Endothelial cell of umbilical vein (primary cell): ENCODE data around the gene KLK13.

Experiments
- EZH2 ChIP-seq: IDR thresholded peaks from 2 replicates; pipeline ENCODE4 v1.6.1; 2012; ENCODE audit warnings: borderline replicate concordance, low read depth, mild to moderate bottlenecking, moderate library complexity, low read length, inconsistent platforms; ENCODE audit not compliant: severe bottlenecking
- FOS ChIP-seq: IDR thresholded peaks from 2 replicates; pipeline ENCODE4 v1.6.1; 2011; ENCODE audit warnings: mild to moderate bottlenecking, low read length, moderate library complexity, borderline replicate concordance; ENCODE audit not compliant: insufficient read depth
- GATA2 ChIP-seq: IDR thresholded peaks from 2 replicates; pipeline ENCODE4 v1.7.0; 2011; ENCODE audit warnings: low read depth, mild to moderate bottlenecking, moderate library complexity, mixed read lengths, low read length; ENCODE audit not compliant: insufficient read length, insufficient read depth
- JUN ChIP-seq: IDR thresholded peaks from 2 replicates; pipeline ENCODE4 v1.6.1; 2011; ENCODE audit warnings: borderline replicate concordance, low read depth; ENCODE audit not compliant: insufficient read length, insufficient read depth
- MAX ChIP-seq: IDR thresholded peaks from 2 replicates; pipeline ENCODE4 v1.6.1; 2011; ENCODE audit not compliant: insufficient read depth, insufficient read length
- POLR2A ChIP-seq: IDR thresholded peaks from 2 replicates; pipeline ENCODE4 v1.6.1; 2012; ENCODE audit warnings: low read depth, mild to moderate bottlenecking, control low read depth, low read length
- POLR2AphosphoS5 ChIP-seq: IDR thresholded peaks from 2 replicates; pipeline ENCODE4 v1.6.1; 2012; ENCODE audit warnings: low read depth, mild to moderate bottlenecking, control low read depth, low read length, moderate library complexity; ENCODE audit not compliant: insufficient read depth
- TF ChIP-seq, protein P1 (sequence below), 2 donors: IDR thresholded peaks; 1 replicate in 1 of 2; 2 replicates in 1 of 2; pipeline ENCODE4 v1.5.1; 2011; ENCODE audit warnings: low read length in 2 of 2, mild to moderate bottlenecking in 2 of 2, moderate library complexity in 2 of 2, control low read depth in 1 of 2, inconsistent platforms in 1 of 2, low read depth in 1 of 2; ENCODE audit not compliant: insufficient read depth in 1 of 2; ENCODE audit errors: extremely low read depth in 1 of 2

GRCh38 chr19:51020988-51021651, 43.8 kb downstream of the KLK13 start:
- TF ChIP-seq EZH2 (no peak), POLR2A (no peak), POLR2AphosphoS5 (no peak), MAX (no peak), FOS (no peak), GATA2 (no peak), JUN (no peak)
- TF ChIP-seq, protein P1, sequence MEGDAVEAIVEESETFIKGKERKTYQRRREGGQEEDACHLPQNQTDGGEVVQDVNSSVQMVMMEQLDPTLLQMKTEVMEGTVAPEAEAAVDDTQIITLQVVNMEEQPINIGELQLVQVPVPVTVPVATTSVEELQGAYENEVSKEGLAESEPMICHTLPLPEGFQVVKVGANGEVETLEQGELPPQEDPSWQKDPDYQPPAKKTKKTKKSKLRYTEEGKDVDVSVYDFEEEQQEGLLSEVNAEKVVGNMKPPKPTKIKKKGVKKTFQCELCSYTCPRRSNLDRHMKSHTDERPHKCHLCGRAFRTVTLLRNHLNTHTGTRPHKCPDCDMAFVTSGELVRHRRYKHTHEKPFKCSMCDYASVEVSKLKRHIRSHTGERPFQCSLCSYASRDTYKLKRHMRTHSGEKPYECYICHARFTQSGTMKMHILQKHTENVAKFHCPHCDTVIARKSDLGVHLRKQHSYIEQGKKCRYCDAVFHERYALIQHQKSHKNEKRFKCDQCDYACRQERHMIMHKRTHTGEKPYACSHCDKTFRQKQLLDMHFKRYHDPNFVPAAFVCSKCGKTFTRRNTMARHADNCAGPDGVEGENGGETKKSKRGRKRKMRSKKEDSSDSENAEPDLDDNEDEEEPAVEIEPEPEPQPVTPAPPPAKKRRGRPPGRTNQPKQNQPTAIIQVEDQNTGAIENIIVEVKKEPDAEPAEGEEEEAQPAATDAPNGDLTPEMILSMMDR (IDR thresholded peaks at IDR 0.05; ENCODE audit: extremely low read depth in 1 of 2, insufficient read depth in 1 of 2, low read depth in 1 of 2, low read length in 2 of 2), result peak; percentile 57 to 59
